ENCODE data around the gene KDELR3. TPM values are rescaled to one million over a fixed set of nuclear protein-coding genes. Genes with fewer than 3 reads are reported as not detected.

The KDELR3 gene
- total RNA-seq, 1 experiment from 2014 or later, result 16.1 TPM

- TF ChIP-seq CTCF (IDR thresholded peaks at IDR 0.05; ENCODE audit: unreplicated experiment), result no peak
- Mint-ChIP-seq H3K27me3 (ENCODE audit: unreplicated experiment) (no peaks in the 10 kb centered on the region), H3K36me3 (ENCODE audit: insufficient read depth, unreplicated experiment) (no peaks in the 10 kb centered on the region), H3K4me3 (ENCODE audit: low read depth, unreplicated experiment) (no peak overlapping the region), H3K27ac (ENCODE audit: unreplicated experiment) (no peak overlapping the region), H3K9me3 (ENCODE audit: low read depth, unreplicated experiment) (no peaks in the 10 kb centered on the region), H3K4me1 (ENCODE audit: low read depth, unreplicated experiment) (peaks cover 8% of the 10 kb centered on the region)
- CTCF ChIA-PET, result interaction anchor here (0.6 kb wide), 1 partner anchor 86 kb away, joined by 6 read pairs; no protein-coding TSS in a partner anchor
- DNase-seq, result peak; percentile 45
- intact Hi-C loops (cut with micrococcal nuclease; ENCODE audit: unreplicated experiment), result no loop called here
- BruUV-seq (replicated peaks), result no TSS peak
Measured at GRCh38 chr22:38513063-38513462, 45.2 kb downstream of the KDELR3 start.

DNA sequence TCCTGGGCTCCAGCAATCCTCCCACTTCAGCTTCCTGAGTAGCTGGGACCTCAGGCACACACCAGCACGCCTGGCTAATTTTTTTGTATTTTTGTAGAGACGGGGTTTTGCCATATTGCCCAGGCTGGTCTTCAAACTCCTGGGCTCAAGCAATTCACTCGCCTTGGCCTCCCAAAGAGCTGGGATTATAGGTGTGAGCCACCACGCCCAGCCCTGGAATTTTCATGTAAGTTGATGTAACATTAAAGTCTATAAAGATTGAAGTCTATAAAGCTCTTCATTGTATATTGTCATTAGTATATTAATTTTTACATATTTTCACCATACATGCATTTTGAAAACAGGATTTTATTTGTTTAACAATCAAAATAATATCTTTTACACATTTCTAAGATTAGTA is 50.7 kb downstream of the KDELR3 start:
- Mint-ChIP-seq H3K27ac (ENCODE audit: unreplicated experiment) (no peak overlapping the region), H3K36me3 (ENCODE audit: insufficient read depth, unreplicated experiment) (no peaks in the 10 kb centered on the region), H3K27me3 (ENCODE audit: unreplicated experiment) (no peaks in the 10 kb centered on the region), H3K4me3 (ENCODE audit: low read depth, unreplicated experiment) (no peak overlapping the region), H3K9me3 (ENCODE audit: low read depth, unreplicated experiment) (no peaks in the 10 kb centered on the region), H3K4me1 (ENCODE audit: low read depth, unreplicated experiment) (no peaks in the 10 kb centered on the region)
- no TSS peak for BruUV-seq (replicated peaks)
- no peak for TF ChIP-seq CTCF (IDR thresholded peaks at IDR 0.05; ENCODE audit: unreplicated experiment)
- intact Hi-C loops (cut with micrococcal nuclease; ENCODE audit: unreplicated experiment), result no loop called here
- no peak for DNase-seq
- CTCF ChIA-PET, result no interaction called here

DNA sequence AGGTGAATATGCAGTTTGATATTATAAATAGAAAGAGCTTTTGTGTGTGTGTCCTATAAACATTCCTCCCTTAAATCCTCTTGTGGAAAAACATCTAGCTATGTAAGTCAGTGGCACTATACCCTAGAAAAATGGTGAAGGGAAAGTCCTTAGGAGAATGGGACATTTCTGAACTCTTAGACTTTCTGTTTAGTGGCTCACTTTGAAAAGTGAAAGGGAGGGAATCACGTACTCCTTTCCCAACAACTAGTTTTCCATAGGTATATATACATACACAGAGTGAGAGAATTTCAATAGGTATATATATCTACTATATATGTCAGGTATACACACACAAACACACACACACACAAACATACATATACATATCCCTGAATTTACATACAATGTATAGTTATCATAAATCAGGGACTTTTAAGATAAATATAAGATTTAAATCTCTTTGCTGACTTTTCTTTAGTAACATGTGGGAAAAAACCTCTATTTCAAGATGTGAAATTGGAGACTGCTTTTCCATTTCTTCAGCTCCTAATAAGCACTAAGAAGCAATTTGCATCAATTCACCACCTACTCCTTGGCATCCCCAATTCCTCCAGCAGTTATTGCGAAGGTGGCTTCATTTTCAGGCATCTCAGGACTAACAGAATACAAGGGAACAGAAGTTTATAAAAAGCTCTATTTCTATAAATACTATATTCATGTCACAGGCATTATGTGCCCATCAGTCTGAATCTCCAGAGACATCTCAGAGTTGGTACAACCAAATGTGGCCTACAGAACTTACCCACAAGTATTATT is 51.8 kb downstream of the KDELR3 start:
- Mint-ChIP-seq H3K9me3 (ENCODE audit: low read depth, unreplicated experiment) (no peaks in the 10 kb centered on the region), H3K36me3 (ENCODE audit: insufficient read depth, unreplicated experiment) (no peaks in the 10 kb centered on the region), H3K27ac (ENCODE audit: unreplicated experiment) (no peak overlapping the region), H3K27me3 (ENCODE audit: unreplicated experiment) (peaks cover 9% of the 10 kb centered on the region), H3K4me3 (ENCODE audit: low read depth, unreplicated experiment) (no peak overlapping the region), H3K4me1 (ENCODE audit: low read depth, unreplicated experiment) (no peaks in the 10 kb centered on the region)
- no TSS peak for BruUV-seq (replicated peaks)
- no peak for DNase-seq
- CTCF ChIA-PET, result no interaction called here
- intact Hi-C loops (cut with micrococcal nuclease; ENCODE audit: unreplicated experiment), result no loop called here
- no peak for TF ChIP-seq CTCF (IDR thresholded peaks at IDR 0.05; ENCODE audit: unreplicated experiment)

- no TSS peak for BruUV-seq (replicated peaks)
- H3K27me3 Mint-ChIP-seq (ENCODE audit: unreplicated experiment), result peaks cover 13% of the 10 kb centered on the region
- TF ChIP-seq CTCF (IDR thresholded peaks at IDR 0.05; ENCODE audit: unreplicated experiment), result no peak
- CTCF ChIA-PET, result no interaction called here
- intact Hi-C loops (cut with micrococcal nuclease; ENCODE audit: unreplicated experiment), result no loop called here
- H3K4me3 Mint-ChIP-seq (ENCODE audit: low read depth, unreplicated experiment), result no peak overlapping the region
- no peak overlapping the region for H3K27ac Mint-ChIP-seq (ENCODE audit: unreplicated experiment)
- no peak for DNase-seq
- H3K4me1 Mint-ChIP-seq (ENCODE audit: low read depth, unreplicated experiment), result no peaks in the 10 kb centered on the region
- no peaks in the 10 kb centered on the region for H3K9me3 Mint-ChIP-seq (ENCODE audit: low read depth, unreplicated experiment)
- no peaks in the 10 kb centered on the region for H3K36me3 Mint-ChIP-seq (ENCODE audit: insufficient read depth, unreplicated experiment)
Measured at GRCh38 chr22:38523029-38523428, 55.1 kb downstream of the KDELR3 start.

Measured in Calu3 (cell line).